Gastroesophageal sphincter (tissue), 2 donors: Measurements from ENCODE around the gene MDH2.

Experiments
- POLR2A ChIP-seq, 2 donors: fragments of 450-650 bp; IDR thresholded peaks; one replicate each; pipeline ENCODE4 v1.6.1; 2017; ENCODE audit warnings: antibody characterized with exemption in 2 of 2, mild to moderate bottlenecking in 2 of 2, moderate library complexity in 1 of 2
- POLR2AphosphoS5 ChIP-seq: sonication (generic); formaldehyde crosslinking; IDR thresholded peaks from one replicate; pipeline ENCODE4 v1.6.1; 2017; ENCODE audit warnings: antibody characterized with exemption

- TF ChIP-seq POLR2A (IDR thresholded peaks at IDR 0.05) = no peak
- TF ChIP-seq POLR2AphosphoS5 = no peak
Observed at GRCh38 chr7:76040126-76040525, 7.8 kb upstream of the MDH2 start.
